Measurements from ENCODE around the gene AATK.

The AATK gene

GRCh38 chr17:81166033-81166492, at the start of gene AATK:
Gene AATK (minus strand): TSS chr17:81166221. CDS start chr17:81165992, 229 bp downstream.
- H3K4me3 ChIP-seq (ENCODE audit: low read length): no peak within 1 kb of the TSS
- TF ChIP-seq ZNF274 (IDR thresholded peaks at IDR 0.05; ENCODE audit: low read depth, low read length): no peak

- TF ChIP-seq ZNF274 (IDR thresholded peaks at IDR 0.05; ENCODE audit: low read depth, low read length): no peak
- H3K4me3 ChIP-seq (ENCODE audit: low read length): no peak overlapping the region
These were observed 48.0 kb upstream of the AATK start for GRCh38 chr17:81213978-81214377.

DNA sequence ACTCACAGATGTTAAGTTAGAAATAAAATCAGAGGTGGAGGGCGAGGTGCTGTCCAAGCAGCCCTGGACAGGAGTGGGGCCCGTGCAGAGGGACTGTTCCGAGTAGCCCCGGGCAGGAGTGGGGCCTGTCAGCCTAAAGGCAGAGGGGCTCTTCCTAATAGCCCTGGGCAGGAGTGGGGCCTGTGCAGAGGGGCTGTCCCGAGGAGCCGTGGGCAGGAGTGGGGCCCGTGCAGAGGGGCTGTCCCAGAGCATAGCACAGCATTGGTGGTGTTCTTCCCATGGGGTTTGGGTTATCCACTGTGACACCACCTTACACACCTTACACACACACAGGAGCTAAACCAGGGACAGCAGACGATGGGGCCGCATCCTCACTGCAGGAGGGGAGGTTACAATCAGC, 46.3 kb upstream of the AATK start:
- TF ChIP-seq ZNF274 (IDR thresholded peaks at IDR 0.05; ENCODE audit: low read depth, low read length): no peak

DNA sequence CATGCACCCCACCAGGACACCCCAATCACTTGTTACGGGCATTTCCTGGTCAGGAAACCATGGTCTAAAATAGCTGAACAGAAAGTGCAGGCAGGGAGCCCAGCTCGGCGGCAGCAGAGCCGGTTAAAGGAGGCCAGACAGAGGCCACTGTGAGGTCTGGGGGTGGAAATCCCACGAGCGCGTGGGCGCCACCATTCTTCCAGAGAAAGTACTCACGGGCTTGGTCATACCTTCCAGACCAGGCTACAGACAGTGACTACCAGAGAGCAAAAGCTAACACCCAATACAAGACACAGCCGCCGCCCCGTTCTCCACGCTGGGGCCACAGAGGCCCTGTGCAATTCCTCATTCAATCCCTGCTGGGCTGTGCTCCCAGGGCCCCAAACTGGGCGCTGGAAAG, 44.8 kb upstream of the AATK start:
- H3K4me3 ChIP-seq (ENCODE audit: low read length): no peak overlapping the region
- TF ChIP-seq ZNF274 (IDR thresholded peaks at IDR 0.05; ENCODE audit: low read depth, low read length): no peak

More for the DNA sequence above, 46.3 kb upstream of the AATK start:
- no peak overlapping the region for H3K4me3 ChIP-seq (ENCODE audit: low read length)

GRCh38 chr17:81210466-81210865, 44.4 kb upstream of the AATK start:
- TF ChIP-seq ZNF274 (IDR thresholded peaks at IDR 0.05; ENCODE audit: low read depth, low read length): no peak
- H3K4me3 ChIP-seq (ENCODE audit: low read length): no peak overlapping the region

GRCh38 chr17:81209141-81209540, 43.1 kb upstream of the AATK start:
- H3K4me3 ChIP-seq (ENCODE audit: low read length): no peak overlapping the region
- no peak for TF ChIP-seq ZNF274 (IDR thresholded peaks at IDR 0.05; ENCODE audit: low read depth, low read length)

- no peak for TF ChIP-seq ZNF274 (IDR thresholded peaks at IDR 0.05; ENCODE audit: low read depth, low read length)
- H3K4me3 ChIP-seq (ENCODE audit: low read length): no peak overlapping the region
These were observed 42.6 kb upstream of the AATK start for GRCh38 chr17:81208651-81209050.

DNA sequence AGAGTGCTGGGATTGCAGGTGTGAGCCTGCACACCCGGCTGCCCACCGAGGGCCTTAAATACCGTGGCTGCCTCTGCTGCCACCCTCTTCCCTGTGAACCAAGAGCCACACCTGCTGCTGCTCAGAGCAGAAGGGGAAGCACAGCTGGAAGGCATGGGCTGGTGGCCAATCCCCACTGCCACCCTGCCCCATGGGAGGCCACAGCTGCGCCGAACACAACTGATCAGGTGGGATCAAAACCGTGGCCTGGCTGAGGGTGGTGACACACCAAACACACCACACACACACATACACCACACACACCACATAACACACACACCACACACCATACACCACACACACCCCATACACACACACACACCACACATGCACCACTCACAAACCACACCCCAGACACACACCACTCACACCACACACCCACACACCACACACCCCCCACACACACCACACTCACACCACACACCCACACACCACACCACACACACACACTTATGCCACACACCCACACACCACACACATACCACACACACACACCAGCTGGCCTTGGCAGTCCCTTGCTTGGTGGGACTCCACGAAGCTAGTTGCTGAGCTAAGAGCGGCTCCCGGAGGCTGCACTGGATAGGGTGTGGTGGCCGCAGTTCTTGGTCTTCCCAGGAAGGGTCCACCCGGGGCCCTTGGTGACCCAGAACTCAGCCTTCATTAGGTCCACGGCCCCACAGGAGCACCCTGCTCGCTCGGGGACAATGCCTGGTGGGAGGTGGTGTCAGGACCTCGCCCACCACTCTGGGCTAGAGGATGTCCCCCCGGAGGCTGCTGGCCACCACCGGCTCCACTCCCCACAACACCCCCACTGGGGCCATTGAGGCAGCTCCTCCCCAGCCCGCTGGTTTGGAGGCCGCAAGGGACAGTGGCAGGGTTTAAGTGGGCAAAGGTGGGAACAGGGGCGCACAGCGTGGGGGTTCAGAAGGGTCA, 41.9 kb upstream of the AATK start:
- TF ChIP-seq ZNF274 (IDR thresholded peaks at IDR 0.05; ENCODE audit: low read depth, low read length): no peak

GRCh38 chr17:81206657-81207056, 40.6 kb upstream of the AATK start:
- H3K4me3 ChIP-seq (ENCODE audit: low read length): no peak overlapping the region
- no peak for TF ChIP-seq ZNF274 (IDR thresholded peaks at IDR 0.05; ENCODE audit: low read depth, low read length)

More for the DNA sequence above, 41.9 kb upstream of the AATK start:
- no peak overlapping the region for H3K4me3 ChIP-seq (ENCODE audit: low read length)

DNA sequence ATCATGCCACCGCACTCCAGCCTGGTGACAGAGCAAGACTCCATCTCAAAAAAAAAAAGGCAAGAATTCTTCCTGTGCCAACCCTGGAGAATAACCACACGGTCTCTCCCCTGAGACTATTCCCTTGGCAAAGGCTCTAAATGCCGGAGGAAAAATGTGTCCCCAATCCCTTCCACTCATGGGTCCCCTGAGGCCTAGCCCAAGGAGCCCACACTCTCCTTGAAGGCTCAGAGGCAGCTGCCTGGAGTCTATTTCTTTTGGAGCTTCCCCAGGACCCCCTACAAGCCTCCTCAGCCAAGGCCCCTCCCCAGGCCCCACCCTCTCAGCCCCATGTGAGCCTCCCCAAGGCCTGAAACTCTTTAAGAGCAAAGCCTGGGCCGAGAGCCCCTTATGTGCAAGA, 40.1 kb upstream of the AATK start:
- no peak for TF ChIP-seq ZNF274 (IDR thresholded peaks at IDR 0.05; ENCODE audit: low read depth, low read length)
- H3K4me3 ChIP-seq (ENCODE audit: low read length): no peak overlapping the region

DNA sequence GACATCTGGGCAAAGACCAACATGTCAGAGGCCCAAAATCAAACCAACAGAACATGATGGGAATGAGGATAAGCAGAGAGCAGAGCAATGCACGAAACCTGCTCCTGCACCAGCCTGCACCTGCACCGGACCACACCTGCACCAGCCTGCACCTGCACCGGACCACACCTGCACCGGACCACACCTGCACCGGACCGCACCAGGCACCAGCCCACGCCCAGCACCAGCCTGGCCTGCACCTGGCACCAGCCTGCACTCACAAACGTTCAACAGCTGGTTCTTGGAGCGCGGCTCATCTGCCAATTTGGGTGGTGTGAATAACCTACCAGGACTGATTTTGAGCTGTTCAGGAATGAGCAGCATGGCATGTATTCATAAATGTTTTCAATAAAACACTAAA, 38.6 kb upstream of the AATK start:
- H3K4me3 ChIP-seq (ENCODE audit: low read length): no peak overlapping the region
- no peak for TF ChIP-seq ZNF274 (IDR thresholded peaks at IDR 0.05; ENCODE audit: low read depth, low read length)

DNA sequence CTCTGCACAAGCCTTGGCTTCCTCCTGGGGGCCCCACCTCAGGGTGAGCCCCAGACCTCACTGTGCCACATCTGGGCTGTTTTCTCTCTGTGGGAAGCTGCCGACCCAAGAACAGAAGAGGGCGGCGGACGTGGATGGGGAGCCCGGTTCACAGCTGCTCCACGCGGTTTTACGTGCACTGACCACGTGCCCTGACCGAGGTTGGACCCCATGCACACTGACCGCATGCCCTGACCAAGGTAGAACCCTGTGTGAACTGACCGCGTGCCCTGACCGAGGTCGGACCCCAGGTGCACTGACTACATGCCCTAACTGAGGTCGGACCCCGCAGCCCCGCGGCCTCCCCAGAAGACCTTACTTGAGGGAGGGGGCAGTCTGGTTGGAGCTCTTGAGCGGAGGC, 37.1 kb upstream of the AATK start:
- TF ChIP-seq ZNF274 (IDR thresholded peaks at IDR 0.05; ENCODE audit: low read depth, low read length): no peak
- H3K4me3 ChIP-seq (ENCODE audit: low read length): no peak overlapping the region

DNA sequence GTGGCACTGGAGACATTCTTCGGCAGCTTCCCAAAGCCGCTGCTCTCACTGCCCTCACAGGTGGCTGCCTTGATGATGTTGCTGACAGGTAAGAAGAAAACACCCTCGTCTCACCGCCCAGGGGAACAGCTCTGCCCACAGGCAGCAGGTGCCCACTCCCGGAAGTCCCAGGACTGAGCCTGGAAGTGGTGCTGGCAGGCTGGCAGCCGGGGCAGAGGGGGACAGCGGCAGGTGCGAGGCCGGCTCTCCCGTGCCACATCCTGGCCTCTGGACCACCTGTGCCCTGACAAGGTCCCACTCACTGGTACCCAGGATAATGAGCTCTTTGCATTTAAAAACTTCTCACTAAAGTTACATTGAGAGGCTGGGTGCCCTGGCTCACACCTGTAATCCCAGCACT, 36.3 kb upstream of the AATK start:
- H3K4me3 ChIP-seq (ENCODE audit: low read length): no peak overlapping the region
- TF ChIP-seq ZNF274 (IDR thresholded peaks at IDR 0.05; ENCODE audit: low read depth, low read length): no peak

- H3K4me3 ChIP-seq (ENCODE audit: low read length): no peak overlapping the region
- no peak for TF ChIP-seq ZNF274 (IDR thresholded peaks at IDR 0.05; ENCODE audit: low read depth, low read length)
These were observed 34.9 kb upstream of the AATK start for GRCh38 chr17:81200695-81201580.

Measured in GM08714 (cell line).